Activated CD8-positive, alpha-beta memory T cell treated with anti-CD3 and anti-CD28 coated beads for 24 hours (primary cell): ENCODE data around the gene LSM12.

Experiments used
- DNase-seq: peaks from one replicate; pipeline ENCODE4 v3.0.0-alpha.2; 2020

The LSM12 gene

GRCh38 chr17:44095388-44095646 lies 28.8 kb upstream of the LSM12 start:
- DNase-seq = no peak

- no peak for DNase-seq
Observed at GRCh38 chr17:44094701-44095387, 28.4 kb upstream of the LSM12 start.

GRCh38 chr17:44093231-44093900 lies 26.9 kb upstream of the LSM12 start:
- DNase-seq = no peak

GRCh38 chr17:44092051-44092450 lies 25.6 kb upstream of the LSM12 start:
- no peak for DNase-seq

GRCh38 chr17:44091200-44091997 lies 24.9 kb upstream of the LSM12 start:
- no peak for DNase-seq

- no peak for DNase-seq
Observed at GRCh38 chr17:44088254-44088653, 21.8 kb upstream of the LSM12 start.

- no peak for DNase-seq
Observed at GRCh38 chr17:44087319-44087718, 20.8 kb upstream of the LSM12 start.

GRCh38 chr17:44086364-44087311 lies 20.2 kb upstream of the LSM12 start:
- DNase-seq = peak; percentile 76

- no peak for DNase-seq
Observed at GRCh38 chr17:44085908-44086307, 19.4 kb upstream of the LSM12 start.

GRCh38 chr17:44084921-44085320 lies 18.4 kb upstream of the LSM12 start:
- DNase-seq = no peak

- DNase-seq = peak; percentile 77
Observed at GRCh38 chr17:44084131-44084538, 17.7 kb upstream of the LSM12 start.

- no peak for DNase-seq
Observed at GRCh38 chr17:44083250-44083849, 16.9 kb upstream of the LSM12 start.

GRCh38 chr17:44082256-44082927 lies 15.9 kb upstream of the LSM12 start:
- no peak for DNase-seq

- DNase-seq = no peak
Observed at GRCh38 chr17:44081681-44082080, 15.2 kb upstream of the LSM12 start.

- no peak for DNase-seq
Observed at GRCh38 chr17:44079877-44080821, 13.7 kb upstream of the LSM12 start.

GRCh38 chr17:44078412-44078811 lies 11.9 kb upstream of the LSM12 start:
- DNase-seq = no peak

- DNase-seq = no peak
Observed at GRCh38 chr17:44077595-44077909, 11.1 kb upstream of the LSM12 start.

GRCh38 chr17:44076716-44077594 lies 10.5 kb upstream of the LSM12 start:
- DNase-seq = no peak

- DNase-seq = no peak
Observed at GRCh38 chr17:44075598-44076293, 9.3 kb upstream of the LSM12 start.
